ENCODE data around the gene MRM3.

DNA sequence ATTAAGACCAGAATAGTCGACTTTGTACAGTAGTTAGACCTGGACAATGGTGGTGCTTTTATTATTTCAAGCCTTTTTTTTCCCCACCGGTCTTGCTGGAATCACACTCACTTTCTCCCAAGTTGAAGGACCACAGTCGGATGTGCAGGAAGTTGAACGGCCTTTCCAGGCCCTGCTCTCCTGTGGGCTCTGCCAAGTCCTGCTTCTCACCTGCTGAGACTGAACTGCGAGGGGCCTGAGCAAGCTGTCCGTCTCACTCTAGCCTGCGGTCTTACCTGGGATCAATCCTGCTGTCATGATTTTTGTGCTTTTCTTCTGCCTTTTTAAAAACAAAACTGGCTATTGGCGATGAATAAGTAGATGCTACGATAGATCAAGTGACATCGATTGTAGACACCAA, 48.4 kb upstream of the MRM3 start:
- no peak for TF ChIP-seq MXI1 (conservative IDR thresholded peaks at IDR 0.05; ENCODE audit: poor library complexity, severe bottlenecking)
- TF ChIP-seq POLR2AphosphoS5 (IDR thresholded peaks at IDR 0.05), result no peak
